GM21529 (cell line): ENCODE results near the gene MBNL2.

ENCODE experiments used
- ATAC-seq: cut with Tn5 transposase; IDR thresholded peaks from one replicate; pipeline ENCODE4 v1.9.1; 2021; ENCODE audit not compliant: unreplicated experiment

Gene MBNL2

GRCh38 chr13:97233499-97233898, 11.4 kb downstream of the MBNL2 start:
- ATAC-seq = no peak

- no peak for ATAC-seq
These were observed 12.1 kb downstream of the MBNL2 start for GRCh38 chr13:97234236-97234635.

GRCh38 chr13:97234742-97235141, 12.6 kb downstream of the MBNL2 start:
- no peak for ATAC-seq

GRCh38 chr13:97235549-97236231, 13.6 kb downstream of the MBNL2 start:
- no peak for ATAC-seq

- ATAC-seq = no peak
These were observed 15.3 kb downstream of the MBNL2 start for GRCh38 chr13:97237388-97237787.

GRCh38 chr13:97238432-97238831, 16.3 kb downstream of the MBNL2 start:
- ATAC-seq = no peak

GRCh38 chr13:97238883-97239282, 16.8 kb downstream of the MBNL2 start:
- no peak for ATAC-seq

GRCh38 chr13:97239306-97239705, 17.2 kb downstream of the MBNL2 start:
- ATAC-seq = no peak

GRCh38 chr13:97239943-97240787, 18.0 kb downstream of the MBNL2 start:
- no peak for ATAC-seq

GRCh38 chr13:97240788-97241734, 18.9 kb downstream of the MBNL2 start:
- ATAC-seq = no peak

GRCh38 chr13:97241761-97242160, 19.6 kb downstream of the MBNL2 start:
- ATAC-seq = no peak

GRCh38 chr13:97242755-97243497, 20.8 kb downstream of the MBNL2 start:
- no peak for ATAC-seq

- no peak for ATAC-seq
These were observed 22.0 kb downstream of the MBNL2 start for GRCh38 chr13:97243915-97244781.

GRCh38 chr13:97245011-97245410, 22.9 kb downstream of the MBNL2 start:
- no peak for ATAC-seq

GRCh38 chr13:97246596-97247158, 24.5 kb downstream of the MBNL2 start:
- ATAC-seq = no peak

GRCh38 chr13:97248243-97248642, 26.1 kb downstream of the MBNL2 start:
- no peak for ATAC-seq

- ATAC-seq = no peak
These were observed 27.1 kb downstream of the MBNL2 start for GRCh38 chr13:97249093-97249795.

- no peak for ATAC-seq
These were observed 27.8 kb downstream of the MBNL2 start for GRCh38 chr13:97249796-97250495.
